A673 (cell line): Measurements from ENCODE around the gene THSD4. TPM values are rescaled to one million over a fixed set of nuclear protein-coding genes. Genes with fewer than 3 reads are reported as not detected.

Source experiments
- BruUV-seq: library from RNA; stranded (reverse); fragments of 400-500 nt; replicated peaks from 2 replicates; lab custom pipeline; 2021; lab: Mats Ljungman, UMichigan
- CTCF ChIA-PET: fragments of 300-600 bp; sonication (Branson Sonifier 250); formaldehyde crosslinking; loops from one replicate; lab custom pipeline; 2022; ENCODE audit warnings: antibody characterized with exemption; lab: Charles Lee
- POLR2A ChIA-PET: fragments of 300-600 bp; sonication (Branson Sonifier 250); formaldehyde crosslinking; loops from one replicate; lab custom pipeline; 2022; ENCODE audit warnings: antibody characterized with exemption; ENCODE audit not compliant: low non-redundant PET; lab: Charles Lee
- DNase-seq: peaks from one replicate; pipeline ENCODE4 v3.0.0-alpha.2; 2015; ENCODE audit warnings: low spot score
- H3K27ac ChIP-seq: fragments of 200-600 bp; sonication (generic); 2 replicates; pipeline ENCODE4 v1.5.1; 2016; ENCODE audit warnings: mixed run types, low read depth, mild to moderate bottlenecking, mixed read lengths, antibody characterized with exemption, low read length; ENCODE audit not compliant: poor library complexity, severe bottlenecking
- H3K27me3 ChIP-seq: fragments of 200-600 bp; sonication (generic); replicated peaks from 2 replicates; pipeline ENCODE4 v1.6.1; 2017; ENCODE audit warnings: mixed run types, low read depth, mild to moderate bottlenecking, mixed read lengths, antibody characterized with exemption, low read length; ENCODE audit not compliant: insufficient read depth, poor library complexity
- H3K36me3 ChIP-seq: fragments of 200-600 bp; sonication (generic); 2 replicates; pipeline ENCODE4 v1.6.1; 2016; ENCODE audit warnings: mixed run types, mild to moderate bottlenecking, mixed read lengths, antibody characterized with exemption, low read length; ENCODE audit not compliant: insufficient read depth, poor library complexity, severe bottlenecking
- H3K4me1 ChIP-seq: fragments of 200-600 bp; sonication (generic); 2 replicates; pipeline ENCODE4 v1.6.1; 2017; ENCODE audit warnings: mixed run types, mild to moderate bottlenecking, mixed read lengths, antibody characterized with exemption, low read length; ENCODE audit not compliant: insufficient read depth, poor library complexity, severe bottlenecking
- H3K4me3 ChIP-seq: fragments of 200-600 bp; sonication (generic); 2 replicates; pipeline ENCODE4 v1.5.1; 2016; ENCODE audit warnings: low read depth, mixed run types, mild to moderate bottlenecking, mixed read lengths, low read length; ENCODE audit not compliant: poor library complexity, severe bottlenecking
- H3K9me3 ChIP-seq: fragments of 200-600 bp; sonication (generic); 2 replicates; pipeline ENCODE4 v1.6.1; 2016; ENCODE audit warnings: mixed run types, low read depth, mild to moderate bottlenecking, mixed read lengths, antibody characterized with exemption, low read length; ENCODE audit not compliant: poor library complexity, severe bottlenecking
- CTCF ChIP-seq: fragments of 300-800, 200-600 bp; sonication (generic); conservative IDR thresholded peaks from 2 replicates; pipeline ENCODE4 v1.5.1; 2017; ENCODE audit warnings: low read depth, mild to moderate bottlenecking, antibody characterized with exemption, low read length, moderate library complexity, mixed read lengths
- EZH2 ChIP-seq: fragments of 200-600 bp; sonication (generic); IDR thresholded peaks from 2 replicates; pipeline ENCODE4 v1.6.1; 2017; ENCODE audit warnings: borderline replicate concordance, low read depth, mild to moderate bottlenecking, mixed read lengths, antibody characterized with exemption, low read length; ENCODE audit not compliant: poor library complexity, severe bottlenecking
- intact Hi-C: fragments of 100-400 bp; cut with micrococcal nuclease; formaldehyde crosslinking; loops from one replicate; pipeline ENCODE4 v1.10.0; 2022; ENCODE audit not compliant: unreplicated experiment
- total RNA-seq: library from RNA; stranded (reverse); gene quantifications from 2 replicates; pipeline ENCODE4 v1.2.3, GENCODE V29; 2021

The THSD4 gene
- total RNA-seq, 1 experiment from 2014 or later: 2.4 TPM

DNA sequence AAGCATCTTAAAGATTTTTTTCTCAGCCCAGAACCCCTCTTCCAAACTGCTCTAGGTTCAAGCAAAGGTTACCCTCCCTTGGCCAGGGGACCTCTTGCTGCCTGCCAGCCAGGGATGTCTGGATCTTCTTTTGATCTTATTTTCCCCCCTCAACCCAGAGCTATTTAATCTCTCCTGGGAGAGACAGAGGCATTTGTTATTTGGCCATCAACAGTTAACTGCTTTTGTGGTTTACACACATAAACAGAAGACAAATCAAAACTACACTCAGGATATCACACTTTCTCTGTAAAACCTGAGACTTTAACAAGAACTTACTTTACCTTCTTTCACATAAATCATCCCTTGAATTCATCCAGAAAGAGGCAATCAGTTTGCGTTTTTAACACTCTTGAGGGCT is 272.5 kb downstream of the THSD4 start:
- Histone ChIP-seq H3K4me3 (no peak overlapping the region), H3K4me1 (peaks cover 36% of the 10 kb centered on the region), H3K36me3 (no peaks in the 10 kb centered on the region), H3K9me3 (no peaks in the 10 kb centered on the region), H3K27me3 (no peaks in the 10 kb centered on the region), H3K27ac (no peak overlapping the region)
- no TSS peak for BruUV-seq
- no peak for DNase-seq
- TF ChIP-seq CTCF: no peak
- TF ChIP-seq EZH2: no peak
- ChIA-PET POLR2A (no interaction called here), CTCF (interaction anchor here (0.6 to 2.5 kb wide), 2 partner anchors 31 to 53 kb away, joined by 3 to 22 read pairs; no protein-coding TSS in a partner anchor)
- intact Hi-C loops: loop anchor here (2.0 to 5.0 kb wide), 3 partner anchors 53 to 414 kb away; no protein-coding TSS in a partner anchor

- Histone ChIP-seq H3K27ac (no peak overlapping the region), H3K9me3 (no peaks in the 10 kb centered on the region), H3K4me1 (peaks cover 28% of the 10 kb centered on the region), H3K27me3 (no peaks in the 10 kb centered on the region), H3K36me3 (no peaks in the 10 kb centered on the region), H3K4me3 (no peak overlapping the region)
- TF ChIP-seq EZH2: no peak
- TF ChIP-seq CTCF: no peak
- ChIA-PET CTCF (interaction anchor here (1.7 kb wide), 1 partner anchor 50 kb away, joined by 7 read pairs; no protein-coding TSS in a partner anchor), POLR2A (no interaction called here)
- peak; percentile 12 for DNase-seq
- intact Hi-C loops: no loop called here
- no TSS peak for BruUV-seq
Measured at GRCh38 chr15:71390096-71390495, 274.8 kb downstream of the THSD4 start.

DNA sequence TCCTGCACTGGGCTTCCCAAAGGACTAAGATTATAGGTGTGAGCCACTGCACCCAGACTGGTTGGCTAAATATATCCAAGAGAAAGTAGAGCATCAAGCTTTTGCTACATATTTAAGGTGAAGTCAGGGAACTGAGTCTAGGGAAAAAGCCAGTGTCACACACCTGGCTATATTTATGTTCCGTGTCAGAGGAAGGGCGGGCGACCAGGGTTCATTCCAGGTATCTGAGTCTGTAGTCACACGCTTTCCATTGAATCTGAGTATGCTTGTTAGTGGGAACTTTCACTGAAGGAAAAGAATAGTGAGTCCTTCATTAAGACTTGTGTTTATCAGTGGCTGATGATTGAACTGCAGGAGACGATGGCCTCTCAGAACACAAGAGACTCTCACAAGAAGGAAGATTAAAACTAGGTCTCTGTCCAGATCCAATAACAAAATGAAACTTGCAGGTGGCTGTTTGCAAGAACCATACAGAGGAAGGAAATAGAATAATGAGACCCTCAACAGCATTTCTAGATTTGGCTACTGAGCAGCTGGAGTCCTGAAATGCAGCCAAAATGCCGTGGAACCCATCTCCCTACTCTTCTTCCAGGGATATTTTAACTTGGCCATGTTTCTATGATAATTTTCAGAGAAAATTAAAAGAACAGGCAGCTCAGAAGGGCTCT is 276.3 kb downstream of the THSD4 start:
- POLR2A ChIA-PET: no interaction called here
- intact Hi-C loops: no loop called here
- TF ChIP-seq EZH2 (no peak), CTCF (no peak)
- Histone ChIP-seq H3K27me3 (no peaks in the 10 kb centered on the region), H3K4me1 (peaks cover 20% of the 10 kb centered on the region), H3K27ac (no peak overlapping the region), H3K9me3 (no peaks in the 10 kb centered on the region), H3K36me3 (no peaks in the 10 kb centered on the region), H3K4me3 (no peak overlapping the region)
- peak; percentile 65 for DNase-seq
- CTCF ChIA-PET: interaction anchor here (1.7 kb wide), 1 partner anchor 49 kb away, joined by 7 read pairs; no protein-coding TSS in a partner anchor
- no TSS peak for BruUV-seq
